B cell (primary cell): ENCODE measurements around the gene STK11. TPM values are rescaled to one million over a fixed set of nuclear protein-coding genes. Genes with fewer than 3 reads are reported as not detected.
A peak's percentile ranks its signal among the peaks of the same experiment; 100 is the strongest.

Experiments used
- ATAC-seq: fragments of 200-7000 bp; cut with Tn5 transposase; one replicate; pipeline ENCODE4 v1.10.0; 2021; ENCODE audit warnings: low read depth, mild to moderate bottlenecking, moderate number of reproducible peaks, moderate library complexity
- CTCF ChIA-PET: fragments of 350-600 bp; sonication (Branson Sonifier 250); formaldehyde crosslinking; loops from one replicate; lab custom pipeline; 2021; ENCODE audit warnings: antibody characterized with exemption, inconsistent platforms; lab: Charles Lee
- POLR2A ChIA-PET: fragments of 350-600 bp; sonication (Branson Sonifier 250); formaldehyde crosslinking; loops from one replicate; lab custom pipeline; 2021; ENCODE audit warnings: antibody characterized with exemption; lab: Charles Lee
- DNase-seq: peaks from one replicate; pipeline ENCODE4 v3.0.0; 2013
- H2AFZ ChIP-seq: 2 replicates; pipeline ENCODE4 v1.6.1; 2012; ENCODE audit warnings: mild to moderate bottlenecking, low read depth, low read length; ENCODE audit not compliant: insufficient read depth, poor library complexity, severe bottlenecking
- H3K27ac ChIP-seq, 2 donors: 1 replicate in 1 of 2; 2 replicates in 1 of 2; pipeline ENCODE4 v1.5.1; 2012 to 2013; ENCODE audit warnings: low read length in 2 of 2, mild to moderate bottlenecking in 2 of 2, moderate library complexity in 1 of 2
- H3K27me3 ChIP-seq, 4 experiments: fragments of 200-600 bp in 1 of 4; sonication (generic) in 1 of 4; replicated peaks in 1 of 4; 1 replicate in 2 of 4; 2 replicates in 2 of 4; pipeline versions ENCODE4 v1.6.1 to v1.7.0; 2013 to 2016; ENCODE audit warnings: low read length in 3 of 4, mild to moderate bottlenecking in 2 of 4, mixed read lengths in 1 of 4, moderate library complexity in 1 of 4; ENCODE audit not compliant: insufficient read depth in 4 of 4, control insufficient read depth in 3 of 4; ENCODE audit errors: control extremely low read depth in 1 of 4
- H3K36me3 ChIP-seq, 2 experiments: replicated peaks in 1 of 2; 1 replicate in 1 of 2; 2 replicates in 1 of 2; pipeline versions ENCODE4 v1.6.1 to v1.7.1; 2013; ENCODE audit warnings: low read length in 1 of 2; ENCODE audit not compliant: insufficient read depth in 2 of 2, control insufficient read depth in 1 of 2; ENCODE audit errors: control extremely low read depth in 1 of 2, extremely low read depth in 1 of 2
- H3K4me1 ChIP-seq, 2 donors: fragments of 200-600 bp in 1 of 2; sonication (generic) in 1 of 2; 1 replicate in 1 of 2; 2 replicates in 1 of 2; pipeline versions ENCODE4 v1.5.1 to v1.6.1; 2013 to 2017; ENCODE audit warnings: low read length in 2 of 2; ENCODE audit not compliant: control insufficient read depth in 2 of 2, insufficient read depth in 2 of 2
- H3K4me2 ChIP-seq: replicated peaks from 2 replicates; pipeline ENCODE3; 2012; ENCODE audit warnings: mild to moderate bottlenecking, low read depth, low read length; ENCODE audit not compliant: poor library complexity, severe bottlenecking
- H3K4me3 ChIP-seq, 5 experiments: fragments of 200-600 bp in 1 of 5; sonication (generic) in 1 of 5; 1 replicate in 3 of 5; 2 replicates in 2 of 5; pipeline versions ENCODE4 v1.5.1 to v1.7.0; 2011 to 2016; ENCODE audit warnings: low read length in 4 of 5, mild to moderate bottlenecking in 4 of 5, low read depth in 2 of 5, control low read depth in 1 of 5, moderate library complexity in 1 of 5; ENCODE audit not compliant: insufficient read depth in 1 of 5; ENCODE audit errors: control extremely low read depth in 1 of 5, extremely low read depth in 1 of 5
- H3K79me2 ChIP-seq: fragments of 200-600 bp; sonication (generic); one replicate; pipeline ENCODE4 v1.6.0; 2016; ENCODE audit warnings: low read length; ENCODE audit not compliant: control insufficient read depth, insufficient read depth
- H3K9ac ChIP-seq: fragments of 200-600 bp; sonication (generic); 2 replicates; pipeline ENCODE4 v1.6.1; 2017; ENCODE audit warnings: mild to moderate bottlenecking, low read length, moderate library complexity
- H3K9me3 ChIP-seq, 3 donors: one replicate each; pipeline versions ENCODE4 v1.6.1 to v1.7.1; 2013; ENCODE audit warnings: low read length in 2 of 3; ENCODE audit not compliant: control insufficient read depth in 2 of 3, insufficient read depth in 1 of 3; ENCODE audit errors: control extremely low read depth in 1 of 3
- H4K20me1 ChIP-seq: 2 replicates; pipeline ENCODE4 v1.6.0; 2012; ENCODE audit warnings: mild to moderate bottlenecking, low read length; ENCODE audit not compliant: insufficient read depth, control insufficient read depth, poor library complexity, severe bottlenecking
- H3K27ac Mint-ChIP-seq: one replicate; pipeline ENCODE4 v1.8.0; 2021; ENCODE audit warnings: mixed read lengths
- H3K27me3 Mint-ChIP-seq: one replicate; pipeline ENCODE4 v1.8.0; 2021; ENCODE audit warnings: mixed read lengths
- H3K4me1 Mint-ChIP-seq: one replicate; pipeline ENCODE4 v1.8.0; 2021; ENCODE audit warnings: mixed read lengths
- H3K4me3 Mint-ChIP-seq: one replicate; pipeline ENCODE4 v1.8.0; 2021; ENCODE audit warnings: mixed read lengths
- H3K9me3 Mint-ChIP-seq: one replicate; pipeline ENCODE4 v1.8.0; 2022; ENCODE audit warnings: mixed read lengths; ENCODE audit not compliant: insufficient read depth
- CTCF ChIP-seq: fragments of 200-600 bp; IDR thresholded peaks from one replicate; pipeline ENCODE4 v1.8.0; 2022; ENCODE audit warnings: antibody characterized with exemption, mild to moderate bottlenecking
- EZH2 ChIP-seq: IDR thresholded peaks from 2 replicates; pipeline ENCODE4 v1.6.1; 2012; ENCODE audit warnings: borderline replicate concordance, low read depth, mild to moderate bottlenecking, moderate library complexity, low read length; ENCODE audit not compliant: insufficient read depth, poor library complexity, severe bottlenecking
- WGBS: methylation state at CpG from one replicate; pipeline ENCODE4 v1.1.5; 2013; ENCODE audit warnings: missing lambda C conversion rate; ENCODE audit not compliant: insufficient coverage; 5-methylcytosine and 5-hydroxymethylcytosine counted together
- intact Hi-C: fragments of 100-400 bp; cut with micrococcal nuclease; formaldehyde crosslinking; loops from one replicate; pipeline ENCODE4 v1.10.0; 2022
- polyA minus RNA-seq: library from RNA; depleted of rRNA, polyadenylated mRNA; stranded (reverse); fragments of >200 nt; gene quantifications from 2 replicates; pipeline ENCODE4 v1.2.3, GENCODE V29; 2012
- polyA plus RNA-seq: library from polyadenylated mRNA; depleted of rRNA; stranded (reverse); fragments of >200 nt; gene quantifications from 2 replicates; pipeline ENCODE4 v1.2.3, GENCODE V29; 2012
- total RNA-seq, 2 donors: library from RNA; stranded (reverse); fragments of 120-200 nt in 1 of 2; gene quantifications; 1 replicate in 1 of 2; 2 replicates in 1 of 2; pipeline versions ENCODE4 v1.2.3 to v1.2.4, GENCODE V29; 2013 to 2022

STK11 gene
- 89.9 and 91.8 TPM in 2 replicates for total RNA-seq
- 52.7 TPM for total RNA-seq (2013)
- 82.9 and 87.9 TPM in 2 replicates for polyA plus RNA-seq
- polyA minus RNA-seq, result 80.9 and 83.5 TPM in 2 replicates

DNA sequence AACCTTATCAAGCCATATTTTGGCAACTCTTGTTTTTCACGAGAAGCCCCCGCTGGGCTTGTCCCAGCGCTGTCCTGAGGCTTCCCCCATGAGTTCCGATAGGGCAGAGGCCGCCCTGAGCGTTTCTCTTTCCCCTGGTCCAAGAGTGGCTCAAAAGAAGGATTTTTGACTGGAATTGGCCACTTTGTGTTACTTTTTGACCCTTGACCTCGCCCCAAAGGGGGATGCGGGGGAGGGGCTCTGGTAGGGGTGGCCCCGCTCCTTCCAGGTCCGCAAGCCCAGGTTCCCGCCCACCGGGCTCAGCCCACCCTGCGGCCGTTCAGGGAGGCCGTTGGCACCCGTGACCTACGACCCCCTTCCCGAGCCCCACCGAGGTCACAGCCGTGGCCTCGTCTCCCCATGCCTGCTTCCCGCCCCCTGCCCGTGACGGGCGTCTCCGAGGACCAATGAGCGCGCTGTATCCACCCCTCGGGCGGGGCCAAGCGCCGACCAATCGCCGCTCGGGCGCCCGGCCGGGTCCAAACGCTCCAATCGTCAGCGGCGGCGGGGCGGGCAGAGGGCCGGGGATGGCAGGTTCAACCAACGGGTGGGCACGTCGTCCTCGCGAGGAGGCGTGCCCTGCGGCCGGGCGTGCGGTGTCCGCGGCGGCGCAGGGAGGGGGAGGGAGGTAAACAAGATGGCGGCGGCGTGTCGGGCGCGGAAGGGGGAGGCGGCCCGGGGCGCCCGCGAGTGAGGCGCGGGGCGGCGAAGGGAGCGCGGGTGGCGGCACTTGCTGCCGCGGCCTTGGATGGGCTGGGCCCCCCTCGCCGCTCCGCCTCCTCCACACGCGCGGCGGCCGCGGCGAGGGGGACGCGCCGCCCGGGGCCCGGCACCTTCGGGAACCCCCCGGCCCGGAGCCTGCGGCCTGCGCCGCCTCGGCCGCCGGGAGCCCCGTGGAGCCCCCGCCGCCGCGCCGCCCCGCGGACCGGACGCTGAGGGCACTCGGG is at the start of gene STK11:
TSS of gene STK11 (plus strand) at position 665 of the 986 bp plus-strand sequence. CDS start 1,136 bp downstream, outside the sequence.
- Mint-ChIP-seq H3K9me3 (no peaks in the 10 kb centered on the region), H3K27me3 (no peaks in the 10 kb centered on the region), H3K4me3 (peak within 1 kb of the TSS; percentile 94), H3K4me1 (peaks cover 25% of the 10 kb centered on the region), H3K27ac (peak within 1 kb of the TSS; percentile 92)
- peak; percentile 99 for DNase-seq
- TF ChIP-seq EZH2 (no peak), CTCF (no peak)
- Histone ChIP-seq H3K36me3 (peaks cover 0 to 6% of the 10 kb centered on the region in 2 experiments), H3K27ac (peak within 1 kb of the TSS; percentile 43 to 65), H4K20me1 (peaks cover 40% of the 10 kb centered on the region), H3K4me2 (peak within 1 kb of the TSS; percentile 98), H3K9ac (peak within 1 kb of the TSS; percentile 83), H3K27me3 (no peaks in the 10 kb centered on the region), H3K9me3 (no peaks in the 10 kb centered on the region), H3K4me3 (peak within 1 kb of the TSS; percentile 51 to 77 (median 63)), H3K79me2 (peaks cover 46% of the 10 kb centered on the region), H2AFZ (peak within 1 kb of the TSS; percentile 67), H3K4me1 (peaks cover 16 to 32% of the 10 kb centered on the region in 2 donors)
- POLR2A ChIA-PET, result interaction anchor here (0.7 kb wide), 1 partner anchor 68 kb away, joined by 3 read pairs; no protein-coding TSS in a partner anchor
- intact Hi-C loops, result loop anchor here (1.0 kb wide), 2 partner anchors 35 to 101 kb away; no protein-coding TSS in a partner anchor
- peak; percentile 92 for ATAC-seq
- CTCF ChIA-PET, result no interaction called here
- 4% methylated on average over 113 of the region's 114 CpGs for WGBS
